ENCODE data around the gene GNAS-AS1. TPM values are rescaled to one million over a fixed set of nuclear protein-coding genes. Genes with fewer than 3 reads are reported as not detected.

Gene GNAS-AS1
- total and polyA plus RNA-seq, 2 experiments from 2014 or later, result 0.98 TPM; not detected in 1

- no peak overlapping the region for H3K27ac ChIP-seq
- H3K4me2 ChIP-seq, result no peak overlapping the region
- no peaks in the 10 kb centered on the region for H3K9me3 ChIP-seq (ENCODE audit: low read depth)
- peaks cover 15% of the 10 kb centered on the region for H3K27me3 ChIP-seq
- H3K36me3 ChIP-seq (replicated peaks; ENCODE audit: insufficient read depth, low read depth), result no peaks in the 10 kb centered on the region
- no peak for DNase-seq (ENCODE audit: low spot score)
- TF ChIP-seq EZH2phosphoT487 (IDR thresholded peaks at IDR 0.05; ENCODE audit: low read depth, severe bottlenecking, unreplicated experiment) (no peak), CTCF (IDR thresholded peaks at IDR 0.05; ENCODE audit: poor library complexity) (no peak), EZH2 (IDR thresholded peaks at IDR 0.05; ENCODE audit: borderline replicate concordance) (no peak)
- H3K4me3 ChIP-seq, result no peak overlapping the region
- H3K9me2 ChIP-seq (replicated peaks; ENCODE audit: insufficient read depth), result no peaks in the 10 kb centered on the region
- no peaks in the 10 kb centered on the region for H4K20me1 ChIP-seq (ENCODE audit: insufficient read depth, poor library complexity, severe bottlenecking)
- no peaks in the 10 kb centered on the region for H3K4me1 ChIP-seq (ENCODE audit: insufficient read depth)
- 92% methylated on average over 12 of the region's 12 CpGs for WGBS (ENCODE audit: low lambda C conversion rate, missing lambda C conversion rate)
- no peaks in the 10 kb centered on the region for H3K79me2 ChIP-seq
- no peak overlapping the region for H2AFZ ChIP-seq
Observed at GRCh38 chr20:58783511-58784011, 67.1 kb downstream of the GNAS-AS1 start.

- no peaks in the 10 kb centered on the region for H3K4me1 ChIP-seq (ENCODE audit: insufficient read depth)
- H3K27me3 ChIP-seq, result peaks cover 15% of the 10 kb centered on the region
- H3K36me3 ChIP-seq (replicated peaks; ENCODE audit: insufficient read depth, low read depth), result no peaks in the 10 kb centered on the region
- TF ChIP-seq EZH2phosphoT487 (IDR thresholded peaks at IDR 0.05; ENCODE audit: low read depth, severe bottlenecking, unreplicated experiment) (no peak), EZH2 (IDR thresholded peaks at IDR 0.05; ENCODE audit: borderline replicate concordance) (no peak), CTCF (IDR thresholded peaks at IDR 0.05; ENCODE audit: poor library complexity) (no peak)
- no peaks in the 10 kb centered on the region for H3K9me3 ChIP-seq (ENCODE audit: low read depth)
- H3K4me2 ChIP-seq, result no peak overlapping the region
- H3K27ac ChIP-seq, result no peak overlapping the region
- no peaks in the 10 kb centered on the region for H3K79me2 ChIP-seq
- H4K20me1 ChIP-seq (ENCODE audit: insufficient read depth, poor library complexity, severe bottlenecking), result no peaks in the 10 kb centered on the region
- no peak for DNase-seq (ENCODE audit: low spot score)
- no peak overlapping the region for H3K4me3 ChIP-seq
- no peaks in the 10 kb centered on the region for H3K9me2 ChIP-seq (replicated peaks; ENCODE audit: insufficient read depth)
- 48% methylated on average over 4 of the region's 4 CpGs for WGBS (ENCODE audit: low lambda C conversion rate, missing lambda C conversion rate)
- H2AFZ ChIP-seq, result no peak overlapping the region
Observed at GRCh38 chr20:58781138-58781537, 69.6 kb downstream of the GNAS-AS1 start.

GRCh38 chr20:58778760-58779159 lies 71.9 kb downstream of the GNAS-AS1 start:
- DNase-seq (ENCODE audit: low spot score), result no peak
- no peak overlapping the region for H3K27ac ChIP-seq
- WGBS (ENCODE audit: low lambda C conversion rate, missing lambda C conversion rate), result 79% methylated on average over 9 of the region's 9 CpGs
- H3K4me1 ChIP-seq (ENCODE audit: insufficient read depth), result no peaks in the 10 kb centered on the region
- no peak overlapping the region for H2AFZ ChIP-seq
- H3K9me2 ChIP-seq (replicated peaks; ENCODE audit: insufficient read depth), result no peaks in the 10 kb centered on the region
- peaks cover 15% of the 10 kb centered on the region for H3K27me3 ChIP-seq
- H3K36me3 ChIP-seq (replicated peaks; ENCODE audit: insufficient read depth, low read depth), result no peaks in the 10 kb centered on the region
- H3K4me3 ChIP-seq, result no peak overlapping the region
- H3K9me3 ChIP-seq (ENCODE audit: low read depth), result no peaks in the 10 kb centered on the region
- no peaks in the 10 kb centered on the region for H3K79me2 ChIP-seq
- no peaks in the 10 kb centered on the region for H4K20me1 ChIP-seq (ENCODE audit: insufficient read depth, poor library complexity, severe bottlenecking)
- TF ChIP-seq EZH2phosphoT487 (IDR thresholded peaks at IDR 0.05; ENCODE audit: low read depth, severe bottlenecking, unreplicated experiment) (no peak), CTCF (IDR thresholded peaks at IDR 0.05; ENCODE audit: poor library complexity) (no peak), EZH2 (IDR thresholded peaks at IDR 0.05; ENCODE audit: borderline replicate concordance) (no peak)
- no peak overlapping the region for H3K4me2 ChIP-seq

- no peak for DNase-seq (ENCODE audit: low spot score)
- H4K20me1 ChIP-seq (ENCODE audit: insufficient read depth, poor library complexity, severe bottlenecking), result no peaks in the 10 kb centered on the region
- no peaks in the 10 kb centered on the region for H3K9me3 ChIP-seq (ENCODE audit: low read depth)
- H3K4me3 ChIP-seq, result no peak overlapping the region
- no peaks in the 10 kb centered on the region for H3K36me3 ChIP-seq (replicated peaks; ENCODE audit: insufficient read depth, low read depth)
- H3K27me3 ChIP-seq, result peaks cover 15% of the 10 kb centered on the region
- H3K9me2 ChIP-seq (replicated peaks; ENCODE audit: insufficient read depth), result no peaks in the 10 kb centered on the region
- H2AFZ ChIP-seq, result no peak overlapping the region
- H3K4me1 ChIP-seq (ENCODE audit: insufficient read depth), result no peaks in the 10 kb centered on the region
- 79% methylated on average over 7 of the region's 7 CpGs for WGBS (ENCODE audit: low lambda C conversion rate, missing lambda C conversion rate)
- H3K4me2 ChIP-seq, result no peak overlapping the region
- H3K79me2 ChIP-seq, result no peaks in the 10 kb centered on the region
- no peak for TF ChIP-seq CTCF (IDR thresholded peaks at IDR 0.05; ENCODE audit: poor library complexity)
- TF ChIP-seq EZH2phosphoT487 (IDR thresholded peaks at IDR 0.05; ENCODE audit: low read depth, severe bottlenecking, unreplicated experiment), result no peak
- TF ChIP-seq EZH2 (IDR thresholded peaks at IDR 0.05; ENCODE audit: borderline replicate concordance), result no peak
- no peak overlapping the region for H3K27ac ChIP-seq
Observed at GRCh38 chr20:58777657-58778056, 73.0 kb downstream of the GNAS-AS1 start.
